ENCODE measurements around the gene EPHA6.

The EPHA6 gene

DNA sequence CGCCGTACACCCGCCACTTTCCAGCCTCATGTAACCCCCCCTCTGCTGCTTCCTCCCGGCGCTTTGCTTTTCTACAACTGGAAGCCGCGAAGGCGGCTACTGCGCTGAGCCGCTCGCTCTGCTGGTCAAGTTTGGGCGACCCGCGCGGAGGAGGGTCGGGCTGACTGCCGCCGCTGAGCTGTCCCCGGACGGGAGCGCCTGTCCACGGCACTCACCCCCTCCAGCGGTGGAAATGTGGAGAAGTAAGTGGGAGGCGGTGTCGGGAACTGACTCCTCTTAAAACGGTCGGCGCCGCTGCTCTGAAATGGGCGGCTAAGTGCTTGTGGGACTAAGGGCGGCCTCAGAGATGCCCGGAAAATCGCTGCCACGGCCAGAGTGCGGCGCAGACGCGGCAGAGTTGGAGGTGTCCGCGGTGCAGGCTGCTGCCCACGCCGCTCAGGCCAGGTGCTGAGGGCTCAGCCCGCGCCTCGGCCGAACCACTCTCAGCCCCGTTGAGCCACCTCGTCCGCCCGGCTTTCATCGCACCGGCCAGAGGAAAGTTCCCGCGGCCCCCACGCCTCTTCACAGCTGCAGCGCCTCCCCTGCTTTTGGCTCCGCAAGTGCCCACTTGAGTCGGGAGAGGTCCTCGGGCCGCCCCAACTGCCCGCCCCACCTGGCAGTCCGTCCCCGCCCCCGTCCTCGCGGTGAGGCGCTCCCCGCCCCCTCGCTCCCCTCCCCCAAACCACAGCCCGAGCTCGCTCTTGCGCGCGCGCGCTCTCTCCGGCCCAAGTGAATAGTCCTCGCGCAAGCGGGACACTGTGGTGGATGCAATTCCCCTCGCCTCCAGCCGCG is at the start of gene EPHA6:
Gene EPHA6, plus strand, starts transcription at position 775 of the 831 bp plus-strand sequence.
- no peaks in the 10 kb centered on the region for H3K9me3 ChIP-seq (ENCODE audit: control insufficient read depth, insufficient read depth, low read length)
- no peaks in the 10 kb centered on the region for H3K36me3 ChIP-seq (ENCODE audit: control insufficient read depth, insufficient read depth, low read length)
- H3K4me3 ChIP-seq (ENCODE audit: low read depth, low read length): peak within 1 kb of the TSS; percentile 75
- peaks cover 49% of the 10 kb centered on the region for H3K27me3 ChIP-seq (ENCODE audit: control insufficient read depth, insufficient read depth, low read length)
- H3K9ac ChIP-seq (ENCODE audit: low read depth, low read length): peak within 1 kb of the TSS; percentile 9
- H3K4me1 ChIP-seq (ENCODE audit: control insufficient read depth, insufficient read depth, low read length): peaks cover 14% of the 10 kb centered on the region
- H3K27ac ChIP-seq (ENCODE audit: low read depth, low read length): no peak within 1 kb of the TSS

DNA sequence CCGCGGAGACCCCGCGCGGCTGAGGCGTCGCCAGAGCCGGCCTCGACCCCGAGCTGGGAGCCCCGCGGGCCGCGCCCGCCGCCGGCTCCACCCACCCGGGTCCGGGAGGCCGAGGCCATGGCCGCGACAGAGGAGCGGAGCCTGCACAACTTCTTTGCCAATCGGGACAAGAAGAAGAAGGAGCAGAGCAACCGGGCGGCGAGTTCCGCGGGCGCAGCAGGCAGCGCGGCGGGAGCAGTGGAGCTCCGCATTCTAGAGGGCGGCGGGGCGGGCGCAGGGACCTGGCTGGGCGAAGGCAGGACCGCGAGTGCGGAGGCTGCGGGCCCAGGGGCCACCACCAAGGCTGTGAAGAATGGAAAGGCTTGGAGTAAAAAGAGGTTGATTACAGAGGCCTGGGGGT is 37.6 kb upstream of the EPHA6 start:
- Histone ChIP-seq H3K27ac (ENCODE audit: low read depth, low read length) (no peak overlapping the region), H3K9me3 (ENCODE audit: control insufficient read depth, insufficient read depth, low read length) (peaks cover 5% of the 10 kb centered on the region), H3K9ac (ENCODE audit: low read depth, low read length) (no peak overlapping the region), H3K4me3 (ENCODE audit: low read depth, low read length) (no peak overlapping the region), H3K27me3 (ENCODE audit: control insufficient read depth, insufficient read depth, low read length) (no peaks in the 10 kb centered on the region), H3K4me1 (ENCODE audit: control insufficient read depth, insufficient read depth, low read length) (no peaks in the 10 kb centered on the region), H3K36me3 (ENCODE audit: control insufficient read depth, insufficient read depth, low read length) (no peaks in the 10 kb centered on the region)

DNA sequence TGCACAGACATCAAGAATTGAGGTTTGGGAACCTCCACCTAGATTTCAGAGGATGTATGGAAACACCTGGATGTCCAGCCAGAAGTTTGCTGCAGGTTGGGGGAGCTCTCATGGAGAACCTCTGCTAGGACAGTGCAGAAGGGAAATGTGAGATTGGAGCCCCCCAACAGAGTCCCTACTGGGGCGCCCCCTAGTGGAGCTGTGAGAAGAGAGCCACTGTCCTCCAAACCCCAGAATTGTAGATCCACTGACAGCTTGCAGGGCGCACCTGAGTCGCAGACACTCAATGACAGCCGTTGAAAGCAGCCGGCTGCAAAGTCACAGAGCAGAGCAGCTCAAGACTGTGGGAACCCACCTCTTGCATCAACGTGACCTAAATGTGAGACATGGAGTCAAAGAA is 34.6 kb upstream of the EPHA6 start:
- no peaks in the 10 kb centered on the region for H3K4me1 ChIP-seq (ENCODE audit: control insufficient read depth, insufficient read depth, low read length)
- H3K36me3 ChIP-seq (ENCODE audit: control insufficient read depth, insufficient read depth, low read length): no peaks in the 10 kb centered on the region
- no peaks in the 10 kb centered on the region; the same call in 1 of the 2 replicates for H3K9me3 ChIP-seq (ENCODE audit: control insufficient read depth, insufficient read depth, low read length)
- no peak overlapping the region for H3K9ac ChIP-seq (ENCODE audit: low read depth, low read length)
- no peak overlapping the region for H3K4me3 ChIP-seq (ENCODE audit: low read depth, low read length)
- no peak overlapping the region for H3K27ac ChIP-seq (ENCODE audit: low read depth, low read length)
- H3K27me3 ChIP-seq (ENCODE audit: control insufficient read depth, insufficient read depth, low read length): no peaks in the 10 kb centered on the region

DNA sequence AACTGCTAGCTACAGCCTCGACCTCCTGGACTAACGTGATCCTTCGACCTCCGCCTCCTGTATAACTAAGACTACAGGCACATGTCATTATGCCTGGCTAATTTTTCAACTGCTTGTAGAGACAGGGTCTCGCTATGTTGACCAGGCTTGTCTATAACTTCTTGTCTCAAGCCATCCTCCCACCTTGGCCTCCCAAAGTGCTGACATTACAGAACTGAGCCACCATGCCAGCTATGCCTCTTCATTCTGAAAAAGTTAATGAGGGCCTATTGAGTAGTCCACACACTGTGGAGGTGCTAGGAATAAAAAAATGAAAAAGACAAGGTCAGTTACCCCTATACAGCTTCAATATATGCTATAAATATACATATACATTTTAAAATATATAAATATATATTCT is 18.3 kb upstream of the EPHA6 start:
- H3K36me3 ChIP-seq (ENCODE audit: control insufficient read depth, insufficient read depth, low read length): no peaks in the 10 kb centered on the region
- no peak overlapping the region for H3K9ac ChIP-seq (ENCODE audit: low read depth, low read length)
- no peaks in the 10 kb centered on the region for H3K27me3 ChIP-seq (ENCODE audit: control insufficient read depth, insufficient read depth, low read length)
- no peaks in the 10 kb centered on the region for H3K4me1 ChIP-seq (ENCODE audit: control insufficient read depth, insufficient read depth, low read length)
- H3K27ac ChIP-seq (ENCODE audit: low read depth, low read length): no peak overlapping the region
- no peaks in the 10 kb centered on the region for H3K9me3 ChIP-seq (ENCODE audit: control insufficient read depth, insufficient read depth, low read length)
- H3K4me3 ChIP-seq (ENCODE audit: low read depth, low read length): no peak overlapping the region

DNA sequence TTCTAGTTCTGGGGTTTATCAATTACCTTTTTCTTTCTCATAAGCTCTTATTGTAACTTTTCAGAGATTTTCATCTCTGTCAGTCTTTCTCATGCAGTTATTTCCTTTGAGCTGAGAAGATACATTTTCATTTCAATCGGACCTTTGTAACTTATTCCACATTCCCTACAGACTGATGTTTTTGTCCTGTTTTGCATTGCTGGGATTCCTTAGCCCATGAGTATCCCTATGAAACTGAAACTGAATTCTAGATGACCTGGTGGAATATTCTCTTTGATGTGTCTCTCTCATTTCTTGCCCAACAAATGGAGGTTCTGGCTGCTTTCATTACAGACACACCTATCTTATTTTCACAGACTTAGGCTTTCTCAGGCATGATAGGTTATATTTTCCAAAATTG is 10.5 kb upstream of the EPHA6 start:
- Histone ChIP-seq H3K4me1 (ENCODE audit: control insufficient read depth, insufficient read depth, low read length) (peaks cover 43% of the 10 kb centered on the region), H3K9ac (ENCODE audit: low read depth, low read length) (peak overlapping the region; percentile 9; the same call in 1 of the 2 replicates), H3K36me3 (ENCODE audit: control insufficient read depth, insufficient read depth, low read length) (no peaks in the 10 kb centered on the region), H3K27ac (ENCODE audit: low read depth, low read length) (peak overlapping the region; percentile 66), H3K27me3 (ENCODE audit: control insufficient read depth, insufficient read depth, low read length) (no peaks in the 10 kb centered on the region), H3K9me3 (ENCODE audit: control insufficient read depth, insufficient read depth, low read length) (no peaks in the 10 kb centered on the region), H3K4me3 (ENCODE audit: low read depth, low read length) (peak overlapping the region; percentile 20; the same call in 1 of the 2 replicates)

DNA sequence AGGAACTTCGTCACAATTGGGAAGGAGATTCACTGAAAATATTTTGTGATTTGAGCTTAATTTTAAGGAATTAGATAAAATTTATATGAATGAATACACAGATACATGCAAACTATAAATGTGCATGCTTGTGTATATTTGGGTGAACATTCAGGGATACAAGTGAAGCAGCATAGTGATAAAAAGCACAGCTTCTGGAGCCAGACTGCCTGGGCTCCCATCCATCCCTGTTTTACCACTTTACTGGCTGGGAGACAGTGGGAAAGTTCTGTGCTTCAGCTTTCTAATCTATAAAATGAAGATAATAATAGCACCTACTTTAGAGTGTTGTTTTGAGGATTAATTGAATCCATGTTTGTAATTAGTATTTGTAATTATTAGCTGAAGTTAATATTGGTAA is 8.1 kb upstream of the EPHA6 start:
- no peak overlapping the region; the same call in 1 of the 2 replicates for H3K9ac ChIP-seq (ENCODE audit: low read depth, low read length)
- no peaks in the 10 kb centered on the region for H3K9me3 ChIP-seq (ENCODE audit: control insufficient read depth, insufficient read depth, low read length)
- H3K4me1 ChIP-seq (ENCODE audit: control insufficient read depth, insufficient read depth, low read length): peaks cover 43% of the 10 kb centered on the region
- no peaks in the 10 kb centered on the region for H3K27me3 ChIP-seq (ENCODE audit: control insufficient read depth, insufficient read depth, low read length)
- no peaks in the 10 kb centered on the region for H3K36me3 ChIP-seq (ENCODE audit: control insufficient read depth, insufficient read depth, low read length)
- no peak overlapping the region for H3K27ac ChIP-seq (ENCODE audit: low read depth, low read length)
- no peak overlapping the region for H3K4me3 ChIP-seq (ENCODE audit: low read depth, low read length)

DNA sequence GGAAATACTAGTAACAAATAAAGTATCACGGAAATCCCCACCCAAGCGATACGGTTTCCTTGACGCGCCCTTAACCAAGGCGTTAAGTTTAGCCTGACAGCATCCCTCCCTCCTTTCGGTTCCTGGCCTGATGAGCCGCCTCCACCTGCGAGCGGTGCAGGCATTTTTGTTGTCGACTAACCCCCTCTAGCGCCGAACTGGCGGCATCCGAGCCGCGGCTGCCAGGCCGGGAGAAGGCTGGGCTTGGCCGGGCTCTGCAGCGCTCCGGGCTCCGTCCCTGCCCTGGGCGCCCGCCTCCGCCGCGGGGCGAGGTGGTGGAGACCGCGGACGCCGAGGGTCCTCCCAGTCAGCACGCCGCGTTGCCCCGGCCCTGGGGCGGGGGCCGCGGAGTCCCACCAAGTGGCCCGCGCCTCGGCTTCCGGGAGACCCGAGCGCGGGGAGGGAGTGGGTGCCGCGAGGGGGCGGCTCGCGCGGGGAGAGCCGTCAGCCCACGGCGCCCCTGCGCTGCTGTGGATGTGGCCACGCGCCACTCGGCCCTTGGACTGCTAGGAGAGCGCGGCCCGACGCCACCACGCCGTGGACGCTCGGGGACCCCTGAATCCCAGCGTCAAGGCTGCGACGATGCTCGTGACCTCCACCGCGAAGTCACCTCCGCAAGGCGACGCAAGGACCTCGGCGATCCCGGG is 1.1 kb upstream of the EPHA6 start:
- Histone ChIP-seq H3K36me3 (ENCODE audit: control insufficient read depth, insufficient read depth, low read length) (no peaks in the 10 kb centered on the region), H3K9me3 (ENCODE audit: control insufficient read depth, insufficient read depth, low read length) (no peaks in the 10 kb centered on the region), H3K4me3 (ENCODE audit: low read depth, low read length) (peak overlapping the region; percentile 75), H3K4me1 (ENCODE audit: control insufficient read depth, insufficient read depth, low read length) (peaks cover 14% of the 10 kb centered on the region), H3K27me3 (ENCODE audit: control insufficient read depth, insufficient read depth, low read length) (peaks cover 49% of the 10 kb centered on the region), H3K27ac (ENCODE audit: low read depth, low read length) (no peak overlapping the region), H3K9ac (ENCODE audit: low read depth, low read length) (no peak overlapping the region; the same call in 1 of the 2 replicates)

DNA sequence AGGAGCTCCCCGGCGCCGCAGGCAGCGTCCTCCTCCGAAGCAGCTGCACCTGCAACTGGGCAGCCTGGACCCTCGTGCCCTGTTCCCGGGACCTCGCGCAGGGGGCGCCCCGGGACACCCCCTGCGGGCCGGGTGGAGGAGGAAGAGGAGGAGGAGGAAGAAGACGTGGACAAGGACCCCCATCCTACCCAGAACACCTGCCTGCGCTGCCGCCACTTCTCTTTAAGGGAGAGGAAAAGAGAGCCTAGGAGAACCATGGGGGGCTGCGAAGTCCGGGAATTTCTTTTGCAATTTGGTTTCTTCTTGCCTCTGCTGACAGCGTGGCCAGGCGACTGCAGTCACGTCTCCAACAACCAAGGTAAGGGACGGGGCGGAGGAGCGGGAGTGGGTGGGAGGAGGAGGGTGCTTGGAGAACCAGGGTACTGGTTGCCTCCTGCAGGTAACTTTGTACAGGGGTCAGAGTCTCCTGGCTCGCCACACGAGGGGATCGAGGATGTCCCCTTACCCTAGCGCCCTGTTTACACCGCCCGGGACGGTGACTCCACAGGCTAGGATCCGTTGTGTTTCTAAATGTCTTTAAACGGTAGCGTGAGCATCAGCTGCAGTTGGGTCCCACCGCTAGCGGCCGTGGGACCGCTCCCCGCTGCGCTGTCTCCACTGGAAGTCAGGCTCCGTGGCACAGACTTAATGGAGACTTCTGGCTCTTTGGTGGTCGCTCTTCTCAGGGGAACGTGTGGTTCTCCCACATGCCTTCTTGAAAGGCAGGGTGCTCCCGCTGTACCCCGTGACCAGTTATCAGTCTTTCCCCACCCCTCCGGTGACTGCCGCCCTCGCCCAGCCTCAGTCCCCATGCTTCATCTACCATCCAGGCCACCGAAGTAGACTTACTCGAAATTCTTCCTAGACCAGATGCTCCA is 515 bp downstream of the EPHA6 start:
- H3K4me3 ChIP-seq (ENCODE audit: low read depth, low read length): peak overlapping the region; percentile 75

DNA sequence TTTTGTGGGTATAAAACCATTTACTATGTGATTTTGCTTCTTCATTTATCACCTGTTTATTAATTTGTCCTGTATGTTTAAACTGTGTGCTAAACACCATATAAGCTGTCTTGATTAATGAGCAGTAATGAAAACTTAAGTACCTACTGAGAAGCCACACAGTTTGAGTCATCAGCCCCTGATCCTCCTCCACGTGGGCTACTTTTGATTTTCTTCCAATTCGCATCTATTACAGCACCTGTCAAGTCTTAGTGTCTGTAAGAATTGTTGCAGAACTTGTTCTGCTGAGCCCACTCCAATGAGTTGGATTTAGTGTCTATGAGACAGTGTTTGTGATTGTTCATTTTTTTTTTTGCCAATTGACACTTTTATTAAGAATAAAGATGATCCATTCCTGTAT is 16.8 kb downstream of the EPHA6 start:
- Histone ChIP-seq H3K27me3 (ENCODE audit: control insufficient read depth, insufficient read depth, low read length) (no peaks in the 10 kb centered on the region), H3K27ac (ENCODE audit: low read depth, low read length) (no peak overlapping the region), H3K9me3 (ENCODE audit: control insufficient read depth, insufficient read depth, low read length) (no peaks in the 10 kb centered on the region), H3K9ac (ENCODE audit: low read depth, low read length) (no peak overlapping the region), H3K4me1 (ENCODE audit: control insufficient read depth, insufficient read depth, low read length) (peaks cover 5% of the 10 kb centered on the region), H3K4me3 (ENCODE audit: low read depth, low read length) (no peak overlapping the region), H3K36me3 (ENCODE audit: control insufficient read depth, insufficient read depth, low read length) (no peaks in the 10 kb centered on the region)

More for the DNA sequence above, 515 bp downstream of the EPHA6 start:
- Histone ChIP-seq H3K27me3 (ENCODE audit: control insufficient read depth, insufficient read depth, low read length) (peaks cover 49% of the 10 kb centered on the region), H3K27ac (ENCODE audit: low read depth, low read length) (no peak overlapping the region), H3K36me3 (ENCODE audit: control insufficient read depth, insufficient read depth, low read length) (no peaks in the 10 kb centered on the region), H3K9me3 (ENCODE audit: control insufficient read depth, insufficient read depth, low read length) (no peaks in the 10 kb centered on the region), H3K9ac (ENCODE audit: low read depth, low read length) (no peak overlapping the region), H3K4me1 (ENCODE audit: control insufficient read depth, insufficient read depth, low read length) (peaks cover 14% of the 10 kb centered on the region)

DNA sequence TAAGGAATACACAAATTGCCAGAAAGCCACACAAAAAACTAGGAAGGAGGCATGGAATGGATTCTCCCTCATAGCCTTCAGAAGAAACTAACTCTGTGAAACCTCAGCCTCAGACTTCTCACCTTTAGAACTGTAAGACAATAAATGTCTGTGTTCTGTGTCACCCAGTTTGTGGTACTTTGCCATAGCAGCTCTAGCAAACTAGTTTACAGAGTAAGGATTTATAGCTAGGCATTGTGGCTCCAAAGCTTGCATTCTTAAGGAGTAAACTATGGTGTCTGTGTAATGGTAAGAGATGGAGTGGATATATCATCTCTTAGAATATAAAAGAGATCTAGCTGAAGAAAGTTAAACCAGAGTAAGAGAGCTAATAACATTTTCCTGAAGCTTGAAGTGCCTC is 18.9 kb downstream of the EPHA6 start:
- no peaks in the 10 kb centered on the region for H3K36me3 ChIP-seq (ENCODE audit: control insufficient read depth, insufficient read depth, low read length)
- H3K9me3 ChIP-seq (ENCODE audit: control insufficient read depth, insufficient read depth, low read length): no peaks in the 10 kb centered on the region
- H3K27me3 ChIP-seq (ENCODE audit: control insufficient read depth, insufficient read depth, low read length): no peaks in the 10 kb centered on the region
- H3K27ac ChIP-seq (ENCODE audit: low read depth, low read length): no peak overlapping the region
- H3K4me1 ChIP-seq (ENCODE audit: control insufficient read depth, insufficient read depth, low read length): no peaks in the 10 kb centered on the region
- no peak overlapping the region for H3K4me3 ChIP-seq (ENCODE audit: low read depth, low read length)
- no peak overlapping the region for H3K9ac ChIP-seq (ENCODE audit: low read depth, low read length)
